GM18870 (cell line): Measurements from ENCODE around the gene UTY.

Experiments used
- ATAC-seq: cut with Tn5 transposase; IDR thresholded peaks from one replicate; pipeline ENCODE4 v1.9.1; 2021; ENCODE audit warnings: moderate library complexity; ENCODE audit not compliant: unreplicated experiment

The UTY gene

GRCh38 chrY:13479828-13480227 lies at the start of gene UTY:
Gene UTY (minus strand): TSS chrY:13480033. CDS start chrY:13479665, 368 bp downstream.
- no peak for ATAC-seq

- no peak for ATAC-seq
Measured at GRCh38 chrY:13520474-13520873, 40.6 kb upstream of the UTY start.

GRCh38 chrY:13501215-13501614 lies 21.4 kb upstream of the UTY start:
- no peak for ATAC-seq

- ATAC-seq: no peak
Measured at GRCh38 chrY:13493737-13494136, 13.9 kb upstream of the UTY start.

GRCh38 chrY:13492408-13492807 lies 12.6 kb upstream of the UTY start:
- ATAC-seq: no peak

GRCh38 chrY:13488738-13489137 lies 8.9 kb upstream of the UTY start:
- ATAC-seq: no peak

- no peak for ATAC-seq
Measured at GRCh38 chrY:13479121-13479711, 617 bp downstream of the UTY start.

GRCh38 chrY:13478126-13478785 lies 1.6 kb downstream of the UTY start:
- no peak for ATAC-seq

- ATAC-seq: no peak
Measured at GRCh38 chrY:13474997-13475396, 4.8 kb downstream of the UTY start.

- ATAC-seq: no peak
Measured at GRCh38 chrY:13451572-13451971, 28.3 kb downstream of the UTY start.

GRCh38 chrY:13450596-13451130 lies 29.2 kb downstream of the UTY start:
- ATAC-seq: no peak

GRCh38 chrY:13445566-13445965 lies 34.3 kb downstream of the UTY start:
- no peak for ATAC-seq

GRCh38 chrY:13443146-13443545 lies 36.7 kb downstream of the UTY start:
- no peak for ATAC-seq

GRCh38 chrY:13440811-13441210 lies 39.0 kb downstream of the UTY start:
- no peak for ATAC-seq

- ATAC-seq: no peak
Measured at GRCh38 chrY:13435968-13436937, 43.6 kb downstream of the UTY start.

- no peak for ATAC-seq
Measured at GRCh38 chrY:13435206-13435967, 44.4 kb downstream of the UTY start.

- no peak for ATAC-seq
Measured at GRCh38 chrY:13432293-13433025, 47.4 kb downstream of the UTY start.

GRCh38 chrY:13429551-13429950 lies 50.3 kb downstream of the UTY start:
- ATAC-seq: no peak

GRCh38 chrY:13423281-13423732 lies 56.5 kb downstream of the UTY start:
- no peak for ATAC-seq
